Placental epithelial cell (primary cell): Measurements from ENCODE around the gene MOCS3. TPM values are rescaled to one million over a fixed set of nuclear protein-coding genes. Genes with fewer than 3 reads are reported as not detected.

ENCODE experiments used
- total RNA-seq: library from RNA; depleted of rRNA; stranded (reverse); fragments of >200 nt; gene quantifications from 2 replicates; pipeline ENCODE4 v1.2.3, GENCODE V29; 2012

The MOCS3 gene, protein sequence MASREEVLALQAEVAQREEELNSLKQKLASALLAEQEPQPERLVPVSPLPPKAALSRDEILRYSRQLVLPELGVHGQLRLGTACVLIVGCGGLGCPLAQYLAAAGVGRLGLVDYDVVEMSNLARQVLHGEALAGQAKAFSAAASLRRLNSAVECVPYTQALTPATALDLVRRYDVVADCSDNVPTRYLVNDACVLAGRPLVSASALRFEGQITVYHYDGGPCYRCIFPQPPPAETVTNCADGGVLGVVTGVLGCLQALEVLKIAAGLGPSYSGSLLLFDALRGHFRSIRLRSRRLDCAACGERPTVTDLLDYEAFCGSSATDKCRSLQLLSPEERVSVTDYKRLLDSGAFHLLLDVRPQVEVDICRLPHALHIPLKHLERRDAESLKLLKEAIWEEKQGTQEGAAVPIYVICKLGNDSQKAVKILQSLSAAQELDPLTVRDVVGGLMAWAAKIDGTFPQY
- total RNA-seq, result 9.4 and 14.4 TPM in 2 replicates

DNA sequence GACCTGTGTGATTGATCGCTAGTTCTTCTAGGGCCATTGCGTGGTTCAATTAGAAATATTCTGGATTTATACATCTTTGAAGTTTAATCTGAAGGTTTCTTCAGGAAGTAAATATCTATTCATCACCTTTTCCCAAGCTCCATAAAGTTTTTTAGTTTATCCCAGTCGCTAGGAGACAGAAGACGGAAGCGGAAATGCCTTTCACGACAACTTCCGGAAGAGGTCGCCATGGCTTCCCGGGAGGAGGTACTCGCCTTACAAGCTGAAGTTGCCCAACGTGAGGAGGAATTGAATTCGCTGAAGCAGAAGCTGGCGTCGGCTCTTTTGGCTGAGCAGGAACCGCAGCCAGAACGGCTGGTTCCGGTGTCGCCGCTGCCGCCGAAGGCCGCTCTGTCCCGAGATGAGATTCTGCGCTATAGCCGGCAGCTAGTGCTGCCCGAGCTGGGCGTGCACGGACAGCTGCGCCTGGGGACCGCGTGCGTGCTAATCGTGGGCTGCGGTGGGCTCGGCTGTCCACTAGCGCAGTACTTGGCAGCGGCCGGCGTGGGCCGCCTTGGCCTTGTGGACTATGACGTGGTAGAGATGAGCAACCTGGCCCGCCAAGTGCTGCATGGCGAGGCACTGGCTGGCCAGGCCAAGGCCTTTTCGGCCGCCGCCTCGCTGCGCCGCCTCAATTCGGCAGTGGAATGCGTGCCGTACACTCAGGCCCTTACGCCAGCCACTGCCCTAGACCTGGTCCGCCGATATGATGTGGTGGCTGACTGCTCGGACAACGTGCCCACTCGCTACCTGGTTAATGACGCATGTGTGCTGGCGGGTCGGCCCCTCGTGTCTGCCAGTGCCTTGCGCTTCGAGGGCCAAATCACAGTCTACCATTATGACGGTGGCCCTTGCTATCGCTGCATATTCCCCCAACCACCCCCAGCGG, at the start of gene MOCS3:
Gene MOCS3, plus strand, starts transcription at position 204 of the 928 bp plus-strand sequence. Its CDS starts 25 bp downstream, at position 229.

DNA sequence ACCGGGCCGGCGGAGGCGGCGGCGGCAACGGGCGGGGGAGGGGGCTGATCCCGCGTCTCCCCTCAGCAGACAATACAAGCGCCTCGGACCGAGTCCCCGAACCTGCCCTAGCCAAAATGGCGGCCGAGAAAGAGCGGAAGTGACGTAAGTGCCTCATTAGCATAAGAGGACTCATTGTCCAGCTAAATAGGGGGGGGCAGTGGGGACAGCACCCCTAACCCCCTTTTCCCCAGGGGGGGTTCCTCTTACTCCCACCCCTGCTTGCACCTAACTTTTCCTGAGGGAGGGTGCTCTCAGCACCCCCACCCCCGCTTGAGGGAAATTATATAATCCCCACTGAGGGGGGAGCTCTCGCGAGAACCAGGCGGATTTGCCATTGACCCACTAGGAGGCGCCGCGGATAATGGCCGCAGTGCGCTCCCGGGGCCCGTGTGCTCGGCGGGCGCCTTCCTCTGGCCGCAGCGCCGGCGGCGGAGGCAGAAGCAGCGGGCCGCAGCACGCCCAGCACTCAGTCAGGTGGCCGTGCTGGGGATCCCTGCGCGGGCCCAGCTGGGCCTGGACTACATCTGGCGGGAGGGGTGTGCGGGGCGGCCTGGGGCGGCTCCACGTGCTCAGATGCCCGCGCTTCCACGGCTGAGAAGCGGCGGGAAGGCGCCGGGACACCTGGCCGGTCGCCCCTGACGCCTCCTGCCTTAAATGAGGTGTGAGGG, 27.2 kb upstream of the MOCS3 start, which contains the start of gene ADNP:
Gene ADNP, minus strand, starts transcription at position 132 of the 710 bp plus-strand sequence. CDS start 27,441 bp downstream, outside the sequence.

DNA sequence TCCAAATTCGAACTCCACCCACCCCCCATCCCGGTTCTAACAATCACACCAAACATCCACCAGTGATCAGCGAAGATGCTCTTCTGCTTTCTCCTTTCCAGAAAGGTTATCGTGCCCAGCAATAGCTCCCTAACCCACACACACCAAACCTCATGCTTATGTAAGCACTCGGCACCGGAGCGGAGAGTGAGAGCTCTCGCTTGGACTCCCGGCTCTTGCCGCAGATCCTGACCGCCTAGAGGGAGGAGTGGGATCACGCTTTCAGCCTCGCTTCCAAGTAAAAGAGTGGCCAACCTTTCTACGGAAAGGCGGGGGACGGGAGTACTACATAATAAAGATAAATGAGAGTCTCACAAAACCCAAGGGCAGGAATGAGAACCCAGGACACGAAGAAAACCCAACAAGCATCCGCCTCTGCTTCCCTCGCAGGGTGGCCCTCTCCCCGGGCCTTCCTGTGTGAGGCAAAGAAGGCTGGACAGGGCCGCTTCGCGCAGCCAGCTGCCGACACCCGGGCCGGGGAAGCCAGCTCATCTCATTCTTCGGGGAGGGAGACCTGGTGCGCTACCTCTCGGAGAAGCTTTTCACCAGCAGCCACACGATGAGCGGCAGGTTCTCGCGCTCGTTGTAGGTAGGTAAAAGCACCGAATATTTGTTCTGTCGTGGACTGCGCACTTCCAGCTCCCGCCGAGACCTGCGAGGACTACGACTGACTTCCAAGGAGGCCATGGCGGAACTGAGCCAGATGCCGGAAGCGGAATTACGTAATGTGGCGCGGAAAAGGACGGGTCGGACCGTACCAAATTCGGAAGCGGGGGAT, 612 bp upstream of the MOCS3 start, which contains the start of gene DPM1:
Gene DPM1, minus strand, starts transcription at position 735 of the 817 bp plus-strand sequence. Its CDS starts 9 bp downstream, at position 726.

Other genes starting within 250 kb of the MOCS3 start
- 9.0 and 19.6 TPM in 2 replicates for gene PARD6B, start 227.2 kb upstream of the MOCS3 start, total RNA-seq
- gene BCAS4, start 163.8 kb upstream of the MOCS3 start, total RNA-seq, result 5.1 and 10.3 TPM in 2 replicates
- gene ADNP, start 27.4 kb upstream of the MOCS3 start, total RNA-seq, result 27.2 and 33.4 TPM in 2 replicates
- 35.3 and 53.2 TPM in 2 replicates for gene DPM1, start 286 bp upstream of the MOCS3 start, total RNA-seq
- gene KCNG1, start 64.3 kb downstream of the MOCS3 start, total RNA-seq, result 24.3 and 50.6 TPM in 2 replicates